Neural progenitor cell (in vitro differentiated cells): Measurements from ENCODE around the gene PTPRK. TPM values are rescaled to one million over a fixed set of nuclear protein-coding genes. Genes with fewer than 3 reads are reported as not detected.
A peak's percentile ranks its signal among the peaks of the same experiment; 100 is the strongest.

ENCODE experiments used
- DNase-seq: peaks from one replicate; pipeline ENCODE4 v3.0.0-alpha.2; 2016; ENCODE audit warnings: low spot score
- H2AFZ ChIP-seq: fragments of 200-600 bp; sonication (generic); replicated peaks from 2 replicates; pipeline ENCODE4 v1.6.1; 2016; ENCODE audit warnings: antibody characterized with exemption
- H3F3A ChIP-seq: fragments of 200-600 bp; sonication (generic); 2 replicates; pipeline ENCODE4 v1.6.1; 2016; ENCODE audit warnings: antibody characterized with exemption, low read depth
- H3K27ac ChIP-seq: fragments of 200-600 bp; sonication (generic); 2 replicates; pipeline ENCODE4 v1.5.1; 2016; ENCODE audit warnings: mild to moderate bottlenecking
- H3K27me3 ChIP-seq: fragments of 200-600 bp; sonication (generic); 2 replicates; pipeline ENCODE4 v1.6.1; 2016; ENCODE audit warnings: mild to moderate bottlenecking, moderate library complexity
- H3K36me3 ChIP-seq: fragments of 200-600 bp; sonication (generic); 2 replicates; pipeline ENCODE4 v1.5.1; 2016
- H3K4me1 ChIP-seq: fragments of 200-600 bp; sonication (generic); 2 replicates; pipeline ENCODE4 v1.6.1; 2016; ENCODE audit warnings: mixed run types
- H3K4me2 ChIP-seq: fragments of 200-600 bp; sonication (generic); 2 replicates; pipeline ENCODE4 v1.6.1; 2016
- H3K4me3 ChIP-seq: fragments of 200-600 bp; sonication (generic); 2 replicates; pipeline ENCODE4 v1.5.1; 2016
- H3K79me2 ChIP-seq: fragments of 200-600 bp; sonication (generic); 2 replicates; pipeline ENCODE4 v1.6.1; 2016; ENCODE audit warnings: low read depth
- H3K9ac ChIP-seq: fragments of 200-600 bp; sonication (generic); 2 replicates; pipeline ENCODE4 v1.6.1; 2016
- H3K9me3 ChIP-seq: fragments of 200-600 bp; sonication (generic); 2 replicates; pipeline ENCODE4 v1.5.1; 2016; ENCODE audit warnings: low read depth
- H4K20me1 ChIP-seq: fragments of 200-600 bp; sonication (generic); 2 replicates; pipeline ENCODE4 v1.6.1; 2016; ENCODE audit warnings: low read depth
- H3K27ac Mint-ChIP-seq: 3 replicates; pipeline ENCODE4 v1.8.0; 2021; ENCODE audit warnings: mixed read lengths
- H3K27me3 Mint-ChIP-seq: 2 replicates; pipeline ENCODE4 v1.8.0; 2022; ENCODE audit warnings: low read depth, mild to moderate bottlenecking, inconsistent platforms, moderate library complexity, mixed read lengths; ENCODE audit not compliant: insufficient read depth
- H3K36me3 Mint-ChIP-seq: 3 replicates; pipeline ENCODE4 v1.8.0; 2021; ENCODE audit warnings: mixed read lengths
- H3K4me1 Mint-ChIP-seq: 3 replicates; pipeline ENCODE4 v1.8.0; 2021; ENCODE audit warnings: mixed read lengths
- H3K4me3 Mint-ChIP-seq: 3 replicates; pipeline ENCODE4 v1.8.0; 2021; ENCODE audit warnings: mild to moderate bottlenecking, moderate library complexity, mixed read lengths
- H3K9me3 Mint-ChIP-seq: 3 replicates; pipeline ENCODE4 v1.8.0; 2020; ENCODE audit warnings: mixed read lengths
- EZH2 ChIP-seq: fragments of 200-600 bp; sonication (generic); IDR thresholded peaks from 2 replicates; pipeline ENCODE4 v1.6.1; 2017; ENCODE audit warnings: antibody characterized with exemption, mild to moderate bottlenecking, moderate library complexity
- EZH2phosphoT487 ChIP-seq: fragments of 200-600 bp; sonication (generic); IDR thresholded peaks from 2 replicates; pipeline ENCODE4 v1.6.1; 2017; ENCODE audit warnings: antibody characterized with exemption
- total RNA-seq: library from RNA; depleted of rRNA; stranded (reverse); fragments of >200 nt; gene quantifications from 2 replicates; pipeline ENCODE4 v1.2.3, GENCODE V29; 2015; ENCODE audit warnings: low replicate concordance
- TF ChIP-seq, protein P1 (sequence below): fragments of 200-600 bp; sonication (generic); IDR thresholded peaks from 2 replicates; pipeline ENCODE4 v1.5.1; 2017; ENCODE audit warnings: antibody characterized with exemption, mild to moderate bottlenecking

The PTPRK gene
- total RNA-seq, 1 donor from 2014 or later, result 35.0 TPM

DNA sequence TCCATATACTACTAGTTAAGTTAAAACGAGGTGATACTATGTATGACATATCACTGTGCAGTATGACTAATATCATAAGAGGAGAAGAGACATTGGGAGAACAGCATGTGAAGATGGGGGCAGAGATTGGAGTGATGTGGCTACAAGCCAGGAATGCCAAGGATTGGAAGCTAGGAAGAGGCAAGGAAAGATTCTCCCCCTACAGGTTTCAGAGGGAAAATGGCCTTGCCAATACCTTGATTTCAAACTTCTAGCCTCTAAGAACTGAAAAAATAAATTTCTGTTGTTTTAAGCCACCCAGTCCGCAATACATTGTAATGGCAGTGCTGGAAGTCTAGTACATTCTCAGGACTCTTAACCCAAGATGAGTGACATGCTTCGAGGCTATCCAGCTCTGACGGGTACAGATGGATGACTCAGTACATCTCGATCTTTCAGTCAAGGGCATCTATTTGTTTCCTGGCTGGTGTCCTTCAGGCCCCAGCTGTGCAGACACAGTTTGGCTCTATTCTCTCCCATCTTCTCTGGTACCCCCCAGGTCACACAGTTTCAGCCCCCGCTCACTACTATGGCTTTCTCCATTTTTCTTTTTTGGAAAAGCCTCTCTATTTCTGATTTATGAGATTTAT lies 564.0 kb downstream of the PTPRK start:
- no peaks in the 10 kb centered on the region for H3K79me2 ChIP-seq
- no peaks in the 10 kb centered on the region for H3K27me3 ChIP-seq
- H3K9ac ChIP-seq, result no peak overlapping the region
- peak; percentile 11 for DNase-seq
- no peaks in the 10 kb centered on the region for H3K36me3 Mint-ChIP-seq
- H3K4me3 Mint-ChIP-seq, result no peak overlapping the region
- no peak overlapping the region for H3K4me2 ChIP-seq
- no peak overlapping the region for H2AFZ ChIP-seq
- H3K9me3 ChIP-seq, result no peaks in the 10 kb centered on the region
- no peak overlapping the region for H3K27ac ChIP-seq
- no peak overlapping the region for H3K4me3 ChIP-seq
- TF ChIP-seq EZH2, result no peak
- TF ChIP-seq, protein P1, sequence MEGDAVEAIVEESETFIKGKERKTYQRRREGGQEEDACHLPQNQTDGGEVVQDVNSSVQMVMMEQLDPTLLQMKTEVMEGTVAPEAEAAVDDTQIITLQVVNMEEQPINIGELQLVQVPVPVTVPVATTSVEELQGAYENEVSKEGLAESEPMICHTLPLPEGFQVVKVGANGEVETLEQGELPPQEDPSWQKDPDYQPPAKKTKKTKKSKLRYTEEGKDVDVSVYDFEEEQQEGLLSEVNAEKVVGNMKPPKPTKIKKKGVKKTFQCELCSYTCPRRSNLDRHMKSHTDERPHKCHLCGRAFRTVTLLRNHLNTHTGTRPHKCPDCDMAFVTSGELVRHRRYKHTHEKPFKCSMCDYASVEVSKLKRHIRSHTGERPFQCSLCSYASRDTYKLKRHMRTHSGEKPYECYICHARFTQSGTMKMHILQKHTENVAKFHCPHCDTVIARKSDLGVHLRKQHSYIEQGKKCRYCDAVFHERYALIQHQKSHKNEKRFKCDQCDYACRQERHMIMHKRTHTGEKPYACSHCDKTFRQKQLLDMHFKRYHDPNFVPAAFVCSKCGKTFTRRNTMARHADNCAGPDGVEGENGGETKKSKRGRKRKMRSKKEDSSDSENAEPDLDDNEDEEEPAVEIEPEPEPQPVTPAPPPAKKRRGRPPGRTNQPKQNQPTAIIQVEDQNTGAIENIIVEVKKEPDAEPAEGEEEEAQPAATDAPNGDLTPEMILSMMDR, result peak; percentile 39
- no peak overlapping the region for H3K27ac Mint-ChIP-seq
- peaks cover 3% of the 10 kb centered on the region for H3K4me1 Mint-ChIP-seq
- H4K20me1 ChIP-seq, result no peaks in the 10 kb centered on the region
- H3K36me3 ChIP-seq, result no peaks in the 10 kb centered on the region
- H3K27me3 Mint-ChIP-seq, result no peaks in the 10 kb centered on the region
- H3K9me3 Mint-ChIP-seq, result no peaks in the 10 kb centered on the region
- H3K4me1 ChIP-seq, result no peaks in the 10 kb centered on the region
- H3F3A ChIP-seq, result no peaks in the 10 kb centered on the region

DNA sequence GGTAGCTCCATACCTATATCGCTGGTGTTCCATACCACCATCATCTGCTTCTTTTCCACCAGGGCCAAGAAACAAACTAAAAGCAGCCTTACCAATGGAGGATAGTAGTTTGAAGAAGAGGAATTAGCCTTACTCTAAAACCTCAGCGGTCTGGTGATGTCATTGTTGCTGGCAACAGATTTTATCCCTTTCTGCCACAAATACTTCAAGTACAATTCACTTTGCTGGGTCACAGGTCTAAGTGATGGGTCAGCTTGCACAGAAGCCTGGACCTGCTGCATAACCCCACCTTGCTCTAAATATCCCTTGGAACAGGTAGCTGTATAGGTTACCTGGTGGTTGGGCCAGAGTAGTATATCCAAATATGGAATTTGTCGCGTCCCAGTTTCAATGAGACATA lies 566.3 kb downstream of the PTPRK start:
- no peaks in the 10 kb centered on the region for H3K27me3 ChIP-seq
- TF ChIP-seq EZH2, result no peak
- TF ChIP-seq, protein P1, result no peak
- no peak for TF ChIP-seq EZH2phosphoT487
- H3K27ac Mint-ChIP-seq, result no peak overlapping the region
- DNase-seq, result no peak
- H3K27me3 Mint-ChIP-seq, result no peaks in the 10 kb centered on the region
- no peaks in the 10 kb centered on the region for H3K9me3 ChIP-seq
- no peak overlapping the region for H3K4me3 ChIP-seq
- H3K27ac ChIP-seq, result no peak overlapping the region
- no peak overlapping the region for H3K4me3 Mint-ChIP-seq
- H3K9ac ChIP-seq, result no peak overlapping the region
- no peaks in the 10 kb centered on the region for H3K4me1 ChIP-seq
- H2AFZ ChIP-seq, result no peak overlapping the region
- no peaks in the 10 kb centered on the region for H3K36me3 Mint-ChIP-seq
- no peaks in the 10 kb centered on the region for H3K79me2 ChIP-seq
- H3K9me3 Mint-ChIP-seq, result no peaks in the 10 kb centered on the region
- no peaks in the 10 kb centered on the region for H3F3A ChIP-seq
- H3K4me2 ChIP-seq, result no peak overlapping the region
- no peaks in the 10 kb centered on the region for H3K4me1 Mint-ChIP-seq
- no peaks in the 10 kb centered on the region for H4K20me1 ChIP-seq
- no peaks in the 10 kb centered on the region for H3K36me3 ChIP-seq

DNA sequence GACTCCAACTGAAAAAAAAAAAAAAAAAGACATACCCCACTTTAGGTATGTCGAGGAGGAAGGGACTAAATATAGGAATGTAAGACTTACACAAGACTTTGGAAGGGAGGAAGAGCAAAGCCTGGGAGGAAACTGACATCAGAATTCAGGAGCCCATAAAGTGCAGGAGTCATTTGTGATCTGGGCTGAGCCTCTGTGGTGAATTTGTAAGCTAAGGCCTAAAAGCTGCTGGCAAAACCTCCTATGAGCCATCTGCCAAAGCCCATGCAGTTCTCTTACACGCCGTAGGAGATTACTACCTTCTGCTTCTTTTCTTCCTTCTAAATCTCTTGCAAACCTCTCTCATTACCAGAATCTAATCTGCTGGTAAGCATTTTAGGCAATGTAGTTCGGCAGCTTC lies 567.6 kb downstream of the PTPRK start:
- Histone ChIP-seq H3K9me3 (no peaks in the 10 kb centered on the region), H3K4me1 (no peaks in the 10 kb centered on the region), H2AFZ (no peak overlapping the region), H3K4me3 (no peak overlapping the region), H3F3A (no peaks in the 10 kb centered on the region), H3K27me3 (no peaks in the 10 kb centered on the region), H3K36me3 (no peaks in the 10 kb centered on the region), H3K4me2 (no peak overlapping the region), H3K9ac (no peak overlapping the region), H3K79me2 (no peaks in the 10 kb centered on the region), H3K27ac (no peak overlapping the region), H4K20me1 (no peaks in the 10 kb centered on the region)
- Mint-ChIP-seq H3K4me3 (no peak overlapping the region), H3K4me1 (no peaks in the 10 kb centered on the region), H3K36me3 (no peaks in the 10 kb centered on the region), H3K27ac (no peak overlapping the region), H3K27me3 (peaks cover 2% of the 10 kb centered on the region), H3K9me3 (no peaks in the 10 kb centered on the region)
- TF ChIP-seq, protein P1, result no peak
- TF ChIP-seq EZH2 (no peak), EZH2phosphoT487 (no peak)
- DNase-seq, result peak; percentile 11
